K562 (cell line): ENCODE measurements around the gene CGREF1. TPM values are rescaled to one million over a fixed set of nuclear protein-coding genes. Genes with fewer than 3 reads are reported as not detected.

Experiments used
- ATAC-seq: fragments of 200-7000 bp; cut with Tn5 transposase; 3 replicates; pipeline ENCODE4 v1.9.1; 2020; ENCODE audit warnings: moderate library complexity
- BruUV-seq: library from RNA; stranded (reverse); fragments of 400-500 nt; replicated peaks from 2 replicates; lab custom pipeline; 2021; lab: Mats Ljungman, UMichigan
- CTCF ChIA-PET: fragments of 300-600 bp; formaldehyde crosslinking; extraction: SDS; loops from one replicate; lab custom pipeline; 2021; ENCODE audit warnings: low intra/inter-chr PET ratio; lab: Yijun Ruan, JAX
- POLR2A ChIA-PET: fragments of 300-600, 350-650 bp; sonication (Branson Sonifier 250); formaldehyde crosslinking; extraction: SDS; loops from one replicate; lab custom pipeline; 2021; ENCODE audit warnings: antibody characterized with exemption, inconsistent platforms; lab: Yijun Ruan, JAX
- DNase-seq, 4 experiments: peaks; one replicate each; pipeline versions ENCODE4 v3.0.0 to v3.0.0-alpha.2; 2011 to 2018; ENCODE audit warnings: low spot score in 3 of 4, mixed read lengths in 3 of 4; ENCODE audit errors: extremely low read depth in 1 of 4
- FAIRE-seq: peaks from 2 replicates; lab custom pipeline; 2011; peaks lifted over from hg19 to GRCh38; lab: Jason Lieb, UNC
- H2AFZ ChIP-seq: 2 replicates; pipeline ENCODE4 v1.6.0; 2011; ENCODE audit warnings: low read depth, low read length, control low read depth, inconsistent platforms
- H3K27ac ChIP-seq: fragments of 200-600 bp; 3 replicates; pipeline ENCODE4 v1.8.0; 2011; ENCODE audit warnings: low read depth, mild to moderate bottlenecking, control low read depth, inconsistent platforms, low read length, moderate library complexity, mixed read lengths; ENCODE audit errors: extremely low read depth
- H3K27me3 ChIP-seq, 2 experiments: fragments of 300-600 bp in 1 of 2; 2 replicates in 1 of 2; 3 replicates in 1 of 2; pipeline versions ENCODE4 v1.6.0 to v1.8.0; 2011; ENCODE audit warnings: inconsistent platforms in 2 of 2, low read length in 2 of 2, mild to moderate bottlenecking in 1 of 2, mixed read lengths in 1 of 2, moderate library complexity in 1 of 2; ENCODE audit not compliant: control insufficient read depth in 2 of 2, insufficient read depth in 2 of 2
- H3K36me3 ChIP-seq: fragments of 300-600 bp; 3 replicates; pipeline ENCODE4 v1.8.0; 2011; ENCODE audit warnings: mild to moderate bottlenecking, low read length, inconsistent platforms; ENCODE audit not compliant: control insufficient read depth, insufficient read depth
- H3K4me1 ChIP-seq, 2 experiments: fragments of 200-600 bp in 1 of 2; replicated peaks in 1 of 2; 2 replicates in 1 of 2; 3 replicates in 1 of 2; pipeline versions ENCODE4 v1.5.1 to v1.8.0; 2011; ENCODE audit warnings: inconsistent platforms in 2 of 2, low read length in 2 of 2, mild to moderate bottlenecking in 1 of 2, mixed read lengths in 1 of 2, moderate library complexity in 1 of 2; ENCODE audit not compliant: control insufficient read depth in 2 of 2, insufficient read depth in 2 of 2
- H3K4me2 ChIP-seq: 2 replicates; pipeline ENCODE4 v1.6.1; 2011; ENCODE audit warnings: low read length, control low read depth, inconsistent platforms, mixed read lengths; ENCODE audit not compliant: insufficient read depth
- H3K4me3 ChIP-seq: fragments of 200-600 bp; sonication (generic), shearing (Covaris generic); 2 replicates; pipeline ENCODE4 v1.5.1; 2016; ENCODE audit warnings: control low read depth, inconsistent platforms
- H3K79me2 ChIP-seq: fragments of 200-600 bp; 3 replicates; pipeline ENCODE4 v1.8.0; 2011; ENCODE audit warnings: low read length, inconsistent platforms; ENCODE audit not compliant: control insufficient read depth, insufficient read depth
- H3K9ac ChIP-seq, 2 experiments: 2 replicates each; pipeline versions ENCODE4 v1.6.0 to v1.6.1; 2011; ENCODE audit warnings: low read depth in 2 of 2, low read length in 2 of 2, control low read depth in 1 of 2, inconsistent platforms in 1 of 2, mild to moderate bottlenecking in 1 of 2, mixed read lengths in 1 of 2; ENCODE audit not compliant: insufficient read depth in 1 of 2
- H3K9me1 ChIP-seq: one replicate; pipeline ENCODE4 v1.6.0; 2011; ENCODE audit warnings: inconsistent platforms, mild to moderate bottlenecking, low read length, moderate library complexity; ENCODE audit not compliant: control insufficient read depth, insufficient read depth
- H3K9me3 ChIP-seq: replicated peaks from 2 replicates; pipeline ENCODE4 v1.5.1; 2011; ENCODE audit warnings: low read depth, low read length, inconsistent platforms; ENCODE audit not compliant: control insufficient read depth, insufficient read depth
- H4K20me1 ChIP-seq: replicated peaks from 2 replicates; pipeline ENCODE4 v1.6.1; 2011; ENCODE audit warnings: low read length, inconsistent platforms, mixed read lengths; ENCODE audit not compliant: control insufficient read depth, insufficient read depth
- CHD2 ChIP-seq: IDR thresholded peaks from 2 replicates; pipeline ENCODE4 v1.6.1; 2011; ENCODE audit warnings: low read depth, low read length
- CTBP1 ChIP-seq: fragments of 450-650 bp; IDR thresholded peaks from 2 replicates; pipeline ENCODE4 v1.6.1; 2016; ENCODE audit warnings: borderline replicate concordance
- ELF1 ChIP-seq: fragments of 200-800 bp; sonication (Bioruptor generic); IDR thresholded peaks from 2 replicates; pipeline ENCODE4 v1.6.1; 2016; ENCODE audit warnings: missing genetic modification characterization, missing compliant biosample characterization
- EWSR1 ChIP-seq: fragments of 450-650 bp; IDR thresholded peaks from 2 replicates; pipeline ENCODE4 v1.6.1; 2018; ENCODE audit warnings: borderline replicate concordance, mild to moderate bottlenecking, low read depth, moderate library complexity; ENCODE audit not compliant: partially characterized antibody
- HCFC1 ChIP-seq: IDR thresholded peaks from 2 replicates; pipeline ENCODE4 v1.6.1; 2012; ENCODE audit warnings: low read depth, low read length, improper control_type of control experiment
- HDAC2 ChIP-seq: fragments of 450-650 bp; IDR thresholded peaks from 2 replicates; pipeline ENCODE4 v1.6.1; 2016; ENCODE audit warnings: mild to moderate bottlenecking
- HNRNPLL ChIP-seq: fragments of 200-400 bp; formaldehyde crosslinking; IDR thresholded peaks from 2 replicates; pipeline ENCODE4 v1.6.1; 2017; ENCODE audit warnings: low read length, low read depth, mild to moderate bottlenecking; ENCODE audit not compliant: poor library complexity, severe bottlenecking
- KAT7 ChIP-seq: sonication (generic); formaldehyde crosslinking; IDR thresholded peaks from 2 replicates; pipeline ENCODE4 v1.8.0; 2022; ENCODE audit warnings: missing genetic modification reagents, mild to moderate bottlenecking, borderline replicate concordance
- KLF6 ChIP-seq: fragments of 250-450 bp; sonication (Bioruptor Pico); IDR thresholded peaks from 2 replicates; pipeline ENCODE4 v1.4.0; 2020; ENCODE audit warnings: mild to moderate bottlenecking, moderate library complexity, borderline replicate concordance
- RFX5 ChIP-seq: IDR thresholded peaks from 2 replicates; pipeline ENCODE4 v1.6.1; 2011; ENCODE audit warnings: low read depth, mild to moderate bottlenecking, improper control_type of control experiment, low read length
- SNRNP70 ChIP-seq: fragments of 200-400 bp; formaldehyde crosslinking; optimal IDR thresholded peaks from 2 replicates; pipeline ENCODE3; 2017; ENCODE audit warnings: low read depth, low read length
- TAF1 ChIP-seq: IDR thresholded peaks from 2 replicates; pipeline ENCODE4 v1.6.1; 2011; ENCODE audit warnings: mild to moderate bottlenecking, low read length, moderate library complexity; ENCODE audit not compliant: insufficient read depth, control insufficient read depth, severe bottlenecking; ENCODE audit errors: extremely low read depth
- TBP ChIP-seq: optimal IDR thresholded peaks from 2 replicates; pipeline ENCODE3; 2011; ENCODE audit warnings: low read depth, low read length, improper control_type of control experiment
- ZNF134 ChIP-seq: fragments of 250-450 bp; sonication (Bioruptor Pico); conservative IDR thresholded peaks from 2 replicates; pipeline ENCODE4 v1.4.0; 2020
- ZNF583 ChIP-seq: fragments of 250-450 bp; sonication (Bioruptor Pico); IDR thresholded peaks from 2 replicates; pipeline ENCODE4 v1.4.0; 2020
- ZNF639 ChIP-seq, 2 experiments: fragments of 200-800 bp in 1 of 2; sonication (Bioruptor generic) in 1 of 2; sonication (generic) in 1 of 2; formaldehyde crosslinking in 1 of 2; IDR thresholded peaks in 1 of 2; conservative IDR thresholded peaks in 1 of 2; 2 replicates each; pipeline versions ENCODE4 v1.5.0 to v1.6.1; 2016 to 2020; ENCODE audit warnings: missing compliant biosample characterization in 1 of 2, missing genetic modification characterization in 1 of 2, missing genetic modification reagents in 1 of 2
- WGBS: fragments of 100-300 bp; shearing (Covaris generic); methylation state at CpG from one replicate; pipeline ENCODE4 v1.1.6; 2016; ENCODE audit warnings: low coverage, mixed read lengths; ENCODE audit not compliant: insufficient coverage; ENCODE audit errors: missing lambda C conversion rate; 5-methylcytosine and 5-hydroxymethylcytosine counted together
- in situ Hi-C: fragments of 300-500 bp; cut with MboI; formaldehyde crosslinking; loops from 4 replicates; pipeline ENCODE4 v1.15.0; 2018; ENCODE audit warnings: inconsistent platforms, mixed read lengths
- intact Hi-C: fragments of 100-400 bp; cut with micrococcal nuclease; formaldehyde crosslinking; loops from 2 replicates; pipeline ENCODE4 v1.14.2; 2022
- polyA plus RNA-seq, 8 experiments: library from polyadenylated mRNA; depleted of rRNA in 4 of 8; stranded (reverse) in 5 of 8; unstranded in 3 of 8; fragments of >200 nt; fragmentation: Nextera tagmentation in 2 of 8; fragmentation: Illumina TruSeq in 1 of 8; extraction: Ambion mirVana in 2 of 8; extraction: Trizol in 1 of 8; gene quantifications; 2 replicates each; pipeline versions ENCODE4 v1.2.1 to v1.2.3, GENCODE V29; 2011 to 2014; ENCODE audit warnings: inconsistent platforms in 1 of 8, missing spikeins in 1 of 8
- total RNA-seq, 7 experiments: library from RNA; depleted of rRNA in 6 of 7; stranded (reverse); fragments of >200 nt in 6 of 7; fragmentation: Illumina TruSeq in 2 of 7; extraction: Trizol in 2 of 7; gene quantifications; 2 replicates each; pipeline versions ENCODE4 v1.2.1 to v1.2.3, GENCODE V29; 2011 to 2021; ENCODE audit warnings: low replicate concordance in 1 of 7
- TF ChIP-seq, protein P1 (sequence below), 2 experiments: IDR thresholded peaks in 1 of 2; conservative IDR thresholded peaks in 1 of 2; 2 replicates each; pipeline ENCODE4 v1.6.1; 2016; ENCODE audit warnings: low read depth in 2 of 2, mild to moderate bottlenecking in 1 of 2, missing compliant biosample characterization in 1 of 2, missing genetic modification characterization in 1 of 2, moderate library complexity in 1 of 2

The CGREF1 gene
- total and polyA plus RNA-seq, 9 of the 15 experiments (the other 6 are each of a cell fraction or from before 2014, with no cell fraction given): 0.07 to 0.50 (median 0.37) TPM

GRCh38 chr2:27076323-27076722 is 42.6 kb downstream of the CGREF1 start:
- H3K9ac ChIP-seq: peak overlapping the region; percentile 29 to 61; a peak in 3 of 4 replicates
- CTCF ChIA-PET: no interaction called here
- peak overlapping the region; percentile 37; the same call in 2 of the 3 replicates for H3K27ac ChIP-seq
- POLR2A ChIA-PET: interaction anchor here (0.6 to 1.4 kb wide), 4 partner anchors 10 to 180 kb away, joined by 3 to 5 read pairs (median 4); partner anchors contain the start of gene KHK
- H3K4me1 ChIP-seq: peaks cover 54 to 59% of the 10 kb centered on the region in 2 experiments
- no peaks in the 10 kb centered on the region for H3K36me3 ChIP-seq
- peaks cover 2% of the 10 kb centered on the region for H3K79me2 ChIP-seq
- DNase-seq: peak in 2 of 4 experiments; percentile 60 to 64
- no peak overlapping the region for H3K4me3 ChIP-seq
- peak overlapping the region; percentile 78 for H2AFZ ChIP-seq
- H3K9me1 ChIP-seq: peaks cover 4% of the 10 kb centered on the region
- BruUV-seq: no TSS peak
- no peaks in the 10 kb centered on the region for H4K20me1 ChIP-seq
- H3K4me2 ChIP-seq: peak overlapping the region; percentile 33; the same call in 1 of the 2 replicates
- ATAC-seq: no peak
- intact Hi-C loops: no loop called here
- 50% methylated on average over 3 of the region's 4 CpGs for WGBS
- no peaks in the 10 kb centered on the region for H3K27me3 ChIP-seq
- no peaks in the 10 kb centered on the region for H3K9me3 ChIP-seq
- in situ Hi-C loops: no loop called here
- peak; percentile 89 for FAIRE-seq
- TF ChIP-seq RFX5 (no peak), CHD2 (no peak), ELF1 (tag) (no peak), ZNF134 (CRISPR knock-in tag) (no peak), KLF6 (CRISPR knock-in tag) (no peak), CTBP1 (0 out of 2 replicates have a peak, but pooled peaks have one; percentile 9), ZNF583 (no peak), ZNF639 (CRISPR knock-in tag; conservative IDR thresholded peaks at IDR 0.05 in 1 of 2, IDR thresholded peaks at IDR 0.05 in 1 of 2) (no peak), EWSR1 (no peak), HNRNPLL (no peak), HDAC2 (peak; percentile 15; the same call in 1 of the 2 replicates), KAT7 (CRISPR knock-in tag) (no peak), TBP (no peak), SNRNP70 (no peak), HCFC1 (no peak), TAF1 (no peak)
- TF ChIP-seq, protein P1, sequence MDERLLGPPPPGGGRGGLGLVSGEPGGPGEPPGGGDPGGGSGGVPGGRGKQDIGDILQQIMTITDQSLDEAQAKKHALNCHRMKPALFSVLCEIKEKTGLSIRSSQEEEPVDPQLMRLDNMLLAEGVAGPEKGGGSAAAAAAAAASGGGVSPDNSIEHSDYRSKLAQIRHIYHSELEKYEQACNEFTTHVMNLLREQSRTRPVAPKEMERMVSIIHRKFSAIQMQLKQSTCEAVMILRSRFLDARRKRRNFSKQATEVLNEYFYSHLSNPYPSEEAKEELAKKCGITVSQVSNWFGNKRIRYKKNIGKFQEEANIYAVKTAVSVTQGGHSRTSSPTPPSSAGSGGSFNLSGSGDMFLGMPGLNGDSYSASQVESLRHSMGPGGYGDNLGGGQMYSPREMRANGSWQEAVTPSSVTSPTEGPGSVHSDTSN (CRISPR knock-in tag; IDR thresholded peaks at IDR 0.05; ENCODE audit: low read depth): no peak
- TF ChIP-seq, protein P1 (tag; conservative IDR thresholded peaks at IDR 0.05; ENCODE audit: low read depth): 0 out of 2 replicates have a peak, but pooled peaks have one; percentile 41
